WTC11 (cell line): ENCODE measurements around the gene CADM1. TPM values are rescaled to one million over a fixed set of nuclear protein-coding genes. Genes with fewer than 3 reads are reported as not detected.

ENCODE experiments used
- ATAC-seq: fragments of 200-7000 bp; cut with Tn5 transposase; 2 replicates; pipeline ENCODE4 v1.10.0; 2021; ENCODE audit warnings: mild to moderate bottlenecking, moderate library complexity
- CTCF ChIA-PET: fragments of 300-600 bp; sonication (Branson Sonifier 250); formaldehyde crosslinking; loops from one replicate; lab custom pipeline; 2021; ENCODE audit warnings: antibody characterized with exemption; lab: Charles Lee
- POLR2A ChIA-PET: fragments of 350-600 bp; sonication (Branson Sonifier 250); formaldehyde crosslinking; loops from one replicate; lab custom pipeline; 2021; ENCODE audit warnings: antibody characterized with exemption; lab: Charles Lee
- DNase-seq: peaks from one replicate; pipeline ENCODE4 v3.0.0; 2021; ENCODE audit warnings: low spot score
- H3K27ac Mint-ChIP-seq: 2 replicates; pipeline ENCODE4 v1.8.0; 2021; ENCODE audit warnings: mixed read lengths
- H3K27me3 Mint-ChIP-seq: 2 replicates; pipeline ENCODE4 v1.8.0; 2021; ENCODE audit warnings: low read depth, mild to moderate bottlenecking, moderate library complexity, mixed read lengths
- H3K36me3 Mint-ChIP-seq: 2 replicates; pipeline ENCODE4 v1.8.0; 2021; ENCODE audit warnings: mixed read lengths
- H3K4me1 Mint-ChIP-seq: 2 replicates; pipeline ENCODE4 v1.8.0; 2022; ENCODE audit warnings: mixed read lengths
- H3K4me3 Mint-ChIP-seq: 2 replicates; pipeline ENCODE4 v1.8.0; 2021; ENCODE audit warnings: mild to moderate bottlenecking, moderate library complexity, mixed read lengths
- H3K9me3 Mint-ChIP-seq: 2 replicates; pipeline ENCODE4 v1.8.0; 2021; ENCODE audit warnings: mixed read lengths
- AR ChIP-seq: fragments of 250-450 bp; sonication (Bioruptor Pico); IDR thresholded peaks from 2 replicates; pipeline ENCODE4 v1.9.0; 2021; ENCODE audit warnings: mild to moderate bottlenecking
- ATF1 ChIP-seq: sonication (generic); formaldehyde crosslinking; IDR thresholded peaks from 2 replicates; pipeline ENCODE4 v1.8.1; 2023; ENCODE audit warnings: mild to moderate bottlenecking, moderate library complexity, missing genetic modification reagents
- ATF2 ChIP-seq: sonication (generic); formaldehyde crosslinking; IDR thresholded peaks from 2 replicates; pipeline ENCODE4 v1.8.1; 2022; ENCODE audit warnings: low read depth, missing genetic modification reagents, borderline replicate concordance
- CBFB ChIP-seq: sonication (generic); formaldehyde crosslinking; IDR thresholded peaks from 2 replicates; pipeline ENCODE4 v1.8.1; 2022; ENCODE audit warnings: mild to moderate bottlenecking, low read depth, missing genetic modification reagents
- CDX4 ChIP-seq: fragments of 250-450 bp; sonication (Bioruptor Pico); IDR thresholded peaks from 2 replicates; pipeline ENCODE4 v1.9.0; 2021; ENCODE audit warnings: moderate library complexity, mild to moderate bottlenecking, inconsistent platforms, borderline replicate concordance
- CREM ChIP-seq: sonication (generic); formaldehyde crosslinking; IDR thresholded peaks from 2 replicates; pipeline ENCODE4 v1.8.1; 2022; ENCODE audit warnings: mild to moderate bottlenecking, missing genetic modification reagents, moderate library complexity
- E2F1 ChIP-seq: sonication (generic); formaldehyde crosslinking; IDR thresholded peaks from 2 replicates; pipeline ENCODE4 v1.8.0; 2022; ENCODE audit warnings: mild to moderate bottlenecking, missing genetic modification reagents
- EMX1 ChIP-seq: fragments of 250-450 bp; sonication (Bioruptor Pico); IDR thresholded peaks from 2 replicates; pipeline ENCODE4 v1.8.0; 2021; ENCODE audit warnings: mild to moderate bottlenecking
- ERG ChIP-seq: fragments of 250-450 bp; sonication (Bioruptor Pico); IDR thresholded peaks from 2 replicates; pipeline ENCODE4 v1.8.0; 2021; ENCODE audit warnings: mild to moderate bottlenecking
- MLX ChIP-seq: sonication (generic); formaldehyde crosslinking; IDR thresholded peaks from 2 replicates; pipeline ENCODE4 v1.8.1; 2023; ENCODE audit warnings: mild to moderate bottlenecking, missing genetic modification reagents, moderate library complexity
- MXD4 ChIP-seq: fragments of 250-450 bp; sonication (Bioruptor Pico); IDR thresholded peaks from 2 replicates; pipeline ENCODE4 v1.8.0; 2021; ENCODE audit warnings: mild to moderate bottlenecking, moderate library complexity, borderline replicate concordance
- NFATC4 ChIP-seq: fragments of 250-450 bp; sonication (Bioruptor Pico); IDR thresholded peaks from 2 replicates; pipeline ENCODE4 v1.9.0; 2021; ENCODE audit warnings: mild to moderate bottlenecking
- NFE2L1 ChIP-seq: sonication (generic); formaldehyde crosslinking; IDR thresholded peaks from 2 replicates; pipeline ENCODE4 v1.8.1; 2023; ENCODE audit warnings: missing genetic modification reagents
- PREB ChIP-seq: sonication (generic); formaldehyde crosslinking; IDR thresholded peaks from 2 replicates; pipeline ENCODE4 v1.8.1; 2022; ENCODE audit warnings: mild to moderate bottlenecking, missing genetic modification reagents, moderate library complexity, borderline replicate concordance
- PRRX2 ChIP-seq: fragments of 250-450 bp; sonication (Bioruptor Pico); IDR thresholded peaks from 2 replicates; pipeline ENCODE4 v1.8.0; 2021; ENCODE audit warnings: mild to moderate bottlenecking
- SMAD3 ChIP-seq: sonication (generic); formaldehyde crosslinking; IDR thresholded peaks from 2 replicates; pipeline ENCODE4 v1.8.0; 2022; ENCODE audit warnings: missing genetic modification reagents, mild to moderate bottlenecking, borderline replicate concordance
- SOX15 ChIP-seq: fragments of 250-450 bp; sonication (Bioruptor Pico); IDR thresholded peaks from 2 replicates; pipeline ENCODE4 v1.9.0; 2021; ENCODE audit warnings: mild to moderate bottlenecking
- TCF7 ChIP-seq: sonication (generic); formaldehyde crosslinking; IDR thresholded peaks from 2 replicates; pipeline ENCODE4 v1.8.0; 2022; ENCODE audit warnings: mild to moderate bottlenecking, low read depth, missing genetic modification reagents, moderate library complexity
- TEAD1 ChIP-seq: sonication (generic); formaldehyde crosslinking; IDR thresholded peaks from 2 replicates; pipeline ENCODE4 v1.8.0; 2022; ENCODE audit warnings: mild to moderate bottlenecking, missing genetic modification reagents
- TP53 ChIP-seq: sonication (generic); formaldehyde crosslinking; IDR thresholded peaks from 2 replicates; pipeline ENCODE4 v1.8.1; 2023; ENCODE audit warnings: mild to moderate bottlenecking, missing genetic modification reagents
- USF1 ChIP-seq: sonication (generic); formaldehyde crosslinking; IDR thresholded peaks from 2 replicates; pipeline ENCODE4 v1.8.0; 2022; ENCODE audit warnings: mild to moderate bottlenecking, missing genetic modification reagents
- ZBTB21 ChIP-seq: sonication (generic); formaldehyde crosslinking; IDR thresholded peaks from 2 replicates; pipeline ENCODE4 v1.8.1; 2023; ENCODE audit warnings: mild to moderate bottlenecking, missing genetic modification reagents, borderline replicate concordance
- ZNF121 ChIP-seq: sonication (generic); formaldehyde crosslinking; IDR thresholded peaks from 2 replicates; pipeline ENCODE4 v1.8.0; 2023; ENCODE audit warnings: missing genetic modification reagents
- ZNF263 ChIP-seq: sonication (generic); formaldehyde crosslinking; IDR thresholded peaks from 2 replicates; pipeline ENCODE4 v1.8.1; 2022; ENCODE audit warnings: low read depth, mild to moderate bottlenecking, moderate library complexity, missing genetic modification reagents
- ZNF416 ChIP-seq: fragments of 250-450 bp; sonication (Bioruptor Pico); IDR thresholded peaks from 2 replicates; pipeline ENCODE4 v1.9.0; 2021; ENCODE audit warnings: mild to moderate bottlenecking, inconsistent platforms
- total RNA-seq: library from RNA; stranded (reverse); gene quantifications from 3 replicates; pipeline ENCODE4 v1.2.3, GENCODE V29; 2021

Gene CADM1
- total RNA-seq, 1 experiment from 2014 or later: 26.8 TPM

- Mint-ChIP-seq H3K9me3 (no peaks in the 10 kb centered on the region), H3K4me1 (peaks cover 7% of the 10 kb centered on the region), H3K27ac (no peak overlapping the region), H3K36me3 (no peaks in the 10 kb centered on the region), H3K27me3 (peaks cover 28% of the 10 kb centered on the region), H3K4me3 (no peak overlapping the region)
- no peak for ATAC-seq
- CTCF ChIA-PET: no interaction called here
- no peak for DNase-seq
- POLR2A ChIA-PET: no interaction called here
- no peak for TF ChIP-seq SMAD3 (CRISPR knock-in tag)
- TF ChIP-seq CREM (CRISPR knock-in tag): no peak
- no peak for TF ChIP-seq PREB (CRISPR knock-in tag)
- TF ChIP-seq CDX4 (CRISPR knock-in tag): no peak
- no peak for TF ChIP-seq EMX1 (CRISPR knock-in tag)
- TF ChIP-seq MLX (CRISPR knock-in tag): no peak
- no peak for TF ChIP-seq TP53
- TF ChIP-seq SOX15: no peak
- TF ChIP-seq ZNF121 (CRISPR knock-in tag): no peak
- no peak for TF ChIP-seq ERG (CRISPR knock-in tag)
- TF ChIP-seq TCF7 (CRISPR knock-in tag): no peak
- TF ChIP-seq MXD4: no peak
- no peak for TF ChIP-seq CBFB
- no peak for TF ChIP-seq NFE2L1 (CRISPR knock-in tag)
- no peak for TF ChIP-seq ZBTB21 (CRISPR knock-in tag)
- no peak for TF ChIP-seq ATF2
- no peak for TF ChIP-seq AR
- no peak for TF ChIP-seq TEAD1 (CRISPR knock-in tag)
These were observed 2.9 kb upstream of the CADM1 start for GRCh38 chr11:115506954-115507675.

- peaks cover 7% of the 10 kb centered on the region for H3K4me1 Mint-ChIP-seq
- no peaks in the 10 kb centered on the region for H3K9me3 Mint-ChIP-seq
- CTCF ChIA-PET: interaction anchor here (0.6 to 2.6 kb wide), 9 partner anchors 8 to 180 kb away, joined by 3 to 11 read pairs (median 5); no protein-coding TSS in a partner anchor
- POLR2A ChIA-PET: no interaction called here
- ATAC-seq: no peak
- peaks cover 28% of the 10 kb centered on the region for H3K27me3 Mint-ChIP-seq
- H3K4me3 Mint-ChIP-seq: peak overlapping the region; percentile 92
- DNase-seq: peak; percentile 20
- H3K27ac Mint-ChIP-seq: peak overlapping the region; percentile 97
- no peaks in the 10 kb centered on the region for H3K36me3 Mint-ChIP-seq
- TF ChIP-seq ZNF416 (no peak), PRRX2 (CRISPR knock-in tag) (no peak), ZNF263 (no peak), ATF1 (no peak), TCF7 (CRISPR knock-in tag) (no peak), E2F1 (no peak), USF1 (CRISPR knock-in tag) (no peak), NFATC4 (CRISPR knock-in tag) (no peak)
These were observed 960 bp upstream of the CADM1 start for GRCh38 chr11:115505175-115505574.
